Uterus (tissue), 4 donors: ENCODE data around the gene PCLO. TPM values are rescaled to one million over a fixed set of nuclear protein-coding genes. Genes with fewer than 3 reads are reported as not detected.
"Not testable (repeated sequence)": the region's sequence is repeated elsewhere in the genome, so short reads cannot be mapped to it uniquely, and the experiment has no call there.

ENCODE experiments used
- DNase-seq, 2 donors: peaks; one replicate each; pipeline ENCODE4 v3.0.0-alpha.2; 2019 to 2020
- H3K27ac ChIP-seq, 2 donors: fragments of 200-600 bp; sonication (generic); 1 replicate in 1 of 2; 2 replicates in 1 of 2; pipeline ENCODE4 v1.5.1; 2016 to 2018
- H3K27me3 ChIP-seq, 2 donors: fragments of 200-600 bp; sonication (generic); one replicate each; pipeline ENCODE4 v1.5.1; 2018 to 2019; ENCODE audit warnings: control low read depth in 1 of 2
- H3K36me3 ChIP-seq, 2 donors: fragments of 200-600 bp; sonication (generic); one replicate each; pipeline ENCODE4 v1.5.1; 2019; ENCODE audit warnings: control low read depth in 1 of 2
- H3K4me1 ChIP-seq, 2 donors: fragments of 200-600 bp; sonication (generic); one replicate each; pipeline ENCODE4 v1.5.1; 2018 to 2019; ENCODE audit warnings: control low read depth in 1 of 2
- H3K4me3 ChIP-seq, 2 donors: fragments of 200-600 bp; sonication (generic); 1 replicate in 1 of 2; 2 replicates in 1 of 2; pipeline ENCODE4 v1.5.1; 2018 to 2019; ENCODE audit warnings: mild to moderate bottlenecking in 1 of 2
- H3K9me3 ChIP-seq, 2 donors: fragments of 200-600 bp; sonication (generic); one replicate each; pipeline ENCODE4 v1.5.1; 2019; ENCODE audit warnings: control low read depth in 1 of 2
- CTCF ChIP-seq, 4 experiments: fragments of 200-600 bp in 2 of 4; fragments of 450-650 bp in 2 of 4; sonication (generic) in 2 of 4; IDR thresholded peaks; one replicate each; pipeline ENCODE4 v1.5.1; 2016 to 2019; ENCODE audit warnings: antibody characterized with exemption in 4 of 4, mild to moderate bottlenecking in 2 of 4, moderate library complexity in 1 of 4
- POLR2A ChIP-seq, 2 donors: fragments of 450-650 bp; IDR thresholded peaks; one replicate each; pipeline ENCODE4 v1.6.1; 2016; ENCODE audit warnings: antibody characterized with exemption in 2 of 2, mild to moderate bottlenecking in 1 of 2, moderate library complexity in 1 of 2
- intact Hi-C: fragments of 100-400 bp; cut with DNase I; formaldehyde crosslinking; loops from one replicate; pipeline ENCODE4 v1.15.1; 2023; ENCODE audit warnings: low total_unique reads
- total RNA-seq, 4 donors: library from RNA; depleted of rRNA in 3 of 4; stranded (reverse); fragments of >200 nt in 3 of 4; gene quantifications; one replicate each; pipeline versions ENCODE4 v1.1.0 to v1.2.4, GENCODE V29; 2014 to 2023
- donor health status: DM: yes; HTN: yes; CAD: no.

The PCLO gene
- total RNA-seq, 4 donors from 2014 or later = 0.26 to 4.4 (median 1.4) TPM

GRCh38 chr7:82925331-82925730 lies 237.4 kb downstream of the PCLO start:
- intact Hi-C loops = no loop called here
- Histone ChIP-seq H3K27ac (no peak overlapping the region), H3K4me3 (no peak overlapping the region), H3K36me3 (no peaks in the 10 kb centered on the region), H3K9me3 (no peaks in the 10 kb centered on the region), H3K27me3 (no peaks in the 10 kb centered on the region), H3K4me1 (no peaks in the 10 kb centered on the region)
- TF ChIP-seq CTCF (IDR thresholded peaks at IDR 0.05) (no peak), POLR2A (IDR thresholded peaks at IDR 0.05) (no peak)
- DNase-seq = no peak

- H3K27me3 ChIP-seq = no peaks in the 10 kb centered on the region
- no peaks in the 10 kb centered on the region for H3K9me3 ChIP-seq
- intact Hi-C loops = no loop called here
- no peak for DNase-seq
- no peaks in the 10 kb centered on the region for H3K36me3 ChIP-seq
- TF ChIP-seq CTCF (IDR thresholded peaks at IDR 0.05) (no peak), POLR2A (IDR thresholded peaks at IDR 0.05) (no peak)
- H3K27ac ChIP-seq = no peak overlapping the region
- no peaks in the 10 kb centered on the region for H3K4me1 ChIP-seq
- H3K4me3 ChIP-seq = no peak overlapping the region
Observed at GRCh38 chr7:82906502-82906901, 256.2 kb downstream of the PCLO start.

GRCh38 chr7:82904871-82905270 lies 257.8 kb downstream of the PCLO start:
- H3K4me1 ChIP-seq = no peaks in the 10 kb centered on the region
- H3K36me3 ChIP-seq = no peaks in the 10 kb centered on the region
- TF ChIP-seq POLR2A (IDR thresholded peaks at IDR 0.05) (no peak), CTCF (IDR thresholded peaks at IDR 0.05) (no peak)
- intact Hi-C loops = no loop called here
- H3K27ac ChIP-seq = no peak overlapping the region
- no peak overlapping the region for H3K4me3 ChIP-seq
- no peaks in the 10 kb centered on the region for H3K27me3 ChIP-seq
- no peaks in the 10 kb centered on the region for H3K9me3 ChIP-seq
- DNase-seq = no peak

GRCh38 chr7:82901098-82901497 lies 261.6 kb downstream of the PCLO start:
- H3K4me3 ChIP-seq, DNase-seq, H3K36me3 ChIP-seq, H3K9me3 ChIP-seq, H3K27ac ChIP-seq, intact Hi-C loops, H3K4me1 ChIP-seq, H3K27me3 ChIP-seq: not testable (repeated sequence)

- intact Hi-C loops = no loop called here
- H3K27ac ChIP-seq = no peak overlapping the region
- no peak overlapping the region for H3K4me3 ChIP-seq
- no peaks in the 10 kb centered on the region for H3K4me1 ChIP-seq
- DNase-seq = no peak
- no peak for TF ChIP-seq POLR2A (IDR thresholded peaks at IDR 0.05)
- TF ChIP-seq CTCF (IDR thresholded peaks at IDR 0.05) = no peak
- no peaks in the 10 kb centered on the region for H3K9me3 ChIP-seq
- no peaks in the 10 kb centered on the region for H3K36me3 ChIP-seq
- H3K27me3 ChIP-seq = no peaks in the 10 kb centered on the region
Observed at GRCh38 chr7:82897500-82897899, 265.2 kb downstream of the PCLO start.

GRCh38 chr7:82894341-82894740 lies 268.3 kb downstream of the PCLO start:
- DNase-seq, H3K4me1 ChIP-seq, intact Hi-C loops, H3K27ac ChIP-seq, H3K9me3 ChIP-seq, H3K36me3 ChIP-seq, H3K4me3 ChIP-seq, H3K27me3 ChIP-seq: not testable (repeated sequence)
